Peyer's patch (tissue), 4 donors: Measurements from ENCODE around the gene ATP5F1A. TPM values are rescaled to one million over a fixed set of nuclear protein-coding genes. Genes with fewer than 3 reads are reported as not detected.

Source experiments
- DNase-seq, 3 donors: peaks; one replicate each; pipeline ENCODE4 v3.0.0-alpha.2; 2017 to 2019
- H3K27ac ChIP-seq, 4 donors: fragments of 200-600 bp; sonication (generic); one replicate each; pipeline ENCODE4 v1.5.1; 2016 to 2019
- H3K27me3 ChIP-seq, 2 donors: fragments of 200-600 bp; sonication (generic); one replicate each; pipeline ENCODE4 v1.5.1; 2019
- H3K36me3 ChIP-seq, 3 donors: fragments of 200-600 bp; sonication (generic); one replicate each; pipeline ENCODE4 v1.5.1; 2016 to 2019
- H3K4me1 ChIP-seq, 4 donors: fragments of 200-600 bp; sonication (generic); one replicate each; pipeline ENCODE4 v1.5.1; 2016 to 2019
- H3K4me3 ChIP-seq, 4 donors: fragments of 200-600 bp; sonication (generic); 1 replicate in 3 of 4; 2 replicates in 1 of 4; pipeline ENCODE4 v1.5.1; 2016 to 2019; ENCODE audit warnings: mild to moderate bottlenecking in 1 of 4
- H3K9me3 ChIP-seq, 4 donors: fragments of 200-600 bp; sonication (generic); one replicate each; pipeline ENCODE4 v1.5.1; 2016 to 2019; ENCODE audit warnings: mild to moderate bottlenecking in 1 of 4
- POLR2A ChIP-seq, 2 donors: fragments of 450-650 bp; IDR thresholded peaks; one replicate each; pipeline ENCODE4 v1.5.1; 2017; ENCODE audit warnings: antibody characterized with exemption in 2 of 2, mild to moderate bottlenecking in 2 of 2, moderate library complexity in 2 of 2
- total RNA-seq, 4 donors: library from RNA; depleted of rRNA; stranded (reverse); fragments of >200 nt; gene quantifications; one replicate each; pipeline ENCODE4 v1.1.0, GENCODE V29; 2016
- TF ChIP-seq, protein P1 (sequence below), 6 experiments: fragments of 450-650 bp in 4 of 6; fragments of 200-600 bp in 2 of 6; sonication (generic) in 1 of 6; IDR thresholded peaks; one replicate each; pipeline ENCODE4 v1.5.1; 2017 to 2019; ENCODE audit warnings: antibody characterized with exemption in 6 of 6, mild to moderate bottlenecking in 3 of 6, moderate library complexity in 1 of 6

Gene ATP5F1A
- total RNA-seq, 4 donors from 2014 or later, result 295 to 667 (median 443) TPM

DNA sequence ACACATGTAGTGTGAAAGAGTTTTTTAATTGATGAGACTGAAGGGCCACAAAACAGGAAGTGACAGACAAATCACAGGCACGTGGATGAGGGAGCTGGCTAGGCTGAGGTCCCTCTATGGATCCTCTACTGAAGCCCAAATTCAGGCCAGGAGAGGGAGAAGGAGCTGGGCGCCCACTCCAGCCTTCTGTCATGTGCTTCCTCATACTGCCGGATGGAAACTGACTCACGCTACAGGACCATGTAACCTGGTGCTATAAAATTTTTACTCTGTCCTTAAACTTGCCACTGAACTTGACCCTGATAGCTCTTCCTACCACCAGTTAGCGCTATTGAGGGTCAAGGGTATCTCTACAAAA, 57.4 kb downstream of the ATP5F1A start:
- Histone ChIP-seq H3K36me3 (no peaks in the 10 kb centered on the region), H3K4me3 (no peak overlapping the region), H3K27me3 (no peaks in the 10 kb centered on the region), H3K4me1 (no peaks in the 10 kb centered on the region), H3K9me3 (no peaks in the 10 kb centered on the region), H3K27ac (no peak overlapping the region)
- TF ChIP-seq, protein P1, sequence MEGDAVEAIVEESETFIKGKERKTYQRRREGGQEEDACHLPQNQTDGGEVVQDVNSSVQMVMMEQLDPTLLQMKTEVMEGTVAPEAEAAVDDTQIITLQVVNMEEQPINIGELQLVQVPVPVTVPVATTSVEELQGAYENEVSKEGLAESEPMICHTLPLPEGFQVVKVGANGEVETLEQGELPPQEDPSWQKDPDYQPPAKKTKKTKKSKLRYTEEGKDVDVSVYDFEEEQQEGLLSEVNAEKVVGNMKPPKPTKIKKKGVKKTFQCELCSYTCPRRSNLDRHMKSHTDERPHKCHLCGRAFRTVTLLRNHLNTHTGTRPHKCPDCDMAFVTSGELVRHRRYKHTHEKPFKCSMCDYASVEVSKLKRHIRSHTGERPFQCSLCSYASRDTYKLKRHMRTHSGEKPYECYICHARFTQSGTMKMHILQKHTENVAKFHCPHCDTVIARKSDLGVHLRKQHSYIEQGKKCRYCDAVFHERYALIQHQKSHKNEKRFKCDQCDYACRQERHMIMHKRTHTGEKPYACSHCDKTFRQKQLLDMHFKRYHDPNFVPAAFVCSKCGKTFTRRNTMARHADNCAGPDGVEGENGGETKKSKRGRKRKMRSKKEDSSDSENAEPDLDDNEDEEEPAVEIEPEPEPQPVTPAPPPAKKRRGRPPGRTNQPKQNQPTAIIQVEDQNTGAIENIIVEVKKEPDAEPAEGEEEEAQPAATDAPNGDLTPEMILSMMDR (IDR thresholded peaks at IDR 0.05), result no peak
- no peak for TF ChIP-seq POLR2A (IDR thresholded peaks at IDR 0.05)
- DNase-seq, result no peak

DNA sequence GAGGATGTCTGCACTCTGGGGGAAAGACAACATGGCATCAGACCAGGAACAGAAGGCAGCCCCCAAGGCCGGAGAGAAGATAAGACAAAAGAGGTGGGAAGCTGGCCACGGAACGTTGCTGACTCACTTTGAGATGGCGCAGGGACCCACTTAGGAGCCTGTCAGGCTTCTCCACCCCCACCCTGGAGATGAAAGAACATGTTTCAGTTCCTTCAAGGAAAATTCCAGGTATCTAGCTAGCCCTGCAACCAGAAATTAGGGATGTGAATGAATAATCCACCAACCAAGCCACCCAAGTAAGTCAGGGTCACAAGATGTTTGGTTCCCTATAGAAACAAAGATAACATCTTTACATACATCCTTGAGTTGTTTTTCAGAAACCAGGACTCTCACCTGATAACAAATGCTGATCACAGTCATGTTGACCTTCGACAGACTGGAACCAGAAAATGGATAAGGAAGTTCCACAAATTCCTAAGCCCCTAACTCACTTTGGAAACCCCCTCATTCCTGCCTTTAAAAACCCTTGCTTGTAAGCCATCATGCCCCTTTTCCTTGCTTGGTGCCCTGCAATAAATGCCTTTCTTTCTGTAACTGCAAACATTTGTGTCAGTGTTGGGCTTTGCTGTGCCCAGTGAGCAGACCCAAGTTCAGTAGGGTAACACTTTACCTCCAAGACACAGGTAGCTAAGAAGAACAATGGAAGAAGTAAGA, 57.9 kb downstream of the ATP5F1A start:
- Histone ChIP-seq H3K27me3 (no peaks in the 10 kb centered on the region), H3K4me3 (no peak overlapping the region), H3K36me3 (no peaks in the 10 kb centered on the region), H3K4me1 (no peaks in the 10 kb centered on the region), H3K27ac (no peak overlapping the region), H3K9me3 (no peaks in the 10 kb centered on the region)
- no peak for DNase-seq
- no peak for TF ChIP-seq POLR2A (IDR thresholded peaks at IDR 0.05)
- TF ChIP-seq, protein P1 (IDR thresholded peaks at IDR 0.05), result no peak

DNA sequence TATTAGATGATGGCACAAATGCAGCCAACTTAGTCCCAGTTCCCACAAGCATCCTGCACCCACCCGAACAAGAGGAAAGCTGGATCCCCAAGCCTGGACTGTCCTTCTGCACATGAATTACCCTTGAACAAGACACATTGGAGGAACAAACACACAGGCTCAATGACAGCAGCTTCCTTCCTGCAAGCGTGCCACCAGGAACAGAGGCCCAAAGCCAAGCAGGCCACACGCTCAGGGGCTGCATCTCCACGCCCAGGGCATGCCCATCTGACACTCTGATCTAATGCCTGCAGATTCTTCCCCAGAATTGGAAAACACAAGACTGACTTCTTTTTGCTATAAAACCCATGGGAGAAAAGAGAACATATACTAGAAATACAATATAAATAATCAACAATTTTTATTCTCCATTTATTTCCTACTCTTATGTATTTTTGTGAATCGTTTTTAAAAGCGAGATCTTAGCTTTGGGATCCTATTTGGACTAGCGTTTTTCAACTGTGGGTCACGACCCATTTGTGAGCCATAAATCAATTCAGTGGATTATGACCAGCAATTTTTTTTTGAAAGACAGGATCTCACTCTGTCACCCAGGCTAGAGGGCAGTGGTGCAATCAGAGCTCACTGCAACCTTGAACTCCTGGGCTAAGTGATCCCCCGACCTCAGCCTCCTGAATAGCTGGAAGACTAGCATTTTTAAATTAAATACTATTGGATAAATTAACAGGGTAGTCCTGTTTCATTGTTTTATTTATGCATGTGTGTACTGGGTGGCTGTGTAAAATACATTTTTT, 60.4 kb downstream of the ATP5F1A start:
- TF ChIP-seq, protein P1 (IDR thresholded peaks at IDR 0.05), result no peak
- TF ChIP-seq POLR2A (IDR thresholded peaks at IDR 0.05), result no peak
- Histone ChIP-seq H3K4me3 (no peak overlapping the region), H3K4me1 (no peaks in the 10 kb centered on the region), H3K9me3 (no peaks in the 10 kb centered on the region), H3K36me3 (no peaks in the 10 kb centered on the region), H3K27ac (no peak overlapping the region), H3K27me3 (no peaks in the 10 kb centered on the region)
- no peak for DNase-seq

DNA sequence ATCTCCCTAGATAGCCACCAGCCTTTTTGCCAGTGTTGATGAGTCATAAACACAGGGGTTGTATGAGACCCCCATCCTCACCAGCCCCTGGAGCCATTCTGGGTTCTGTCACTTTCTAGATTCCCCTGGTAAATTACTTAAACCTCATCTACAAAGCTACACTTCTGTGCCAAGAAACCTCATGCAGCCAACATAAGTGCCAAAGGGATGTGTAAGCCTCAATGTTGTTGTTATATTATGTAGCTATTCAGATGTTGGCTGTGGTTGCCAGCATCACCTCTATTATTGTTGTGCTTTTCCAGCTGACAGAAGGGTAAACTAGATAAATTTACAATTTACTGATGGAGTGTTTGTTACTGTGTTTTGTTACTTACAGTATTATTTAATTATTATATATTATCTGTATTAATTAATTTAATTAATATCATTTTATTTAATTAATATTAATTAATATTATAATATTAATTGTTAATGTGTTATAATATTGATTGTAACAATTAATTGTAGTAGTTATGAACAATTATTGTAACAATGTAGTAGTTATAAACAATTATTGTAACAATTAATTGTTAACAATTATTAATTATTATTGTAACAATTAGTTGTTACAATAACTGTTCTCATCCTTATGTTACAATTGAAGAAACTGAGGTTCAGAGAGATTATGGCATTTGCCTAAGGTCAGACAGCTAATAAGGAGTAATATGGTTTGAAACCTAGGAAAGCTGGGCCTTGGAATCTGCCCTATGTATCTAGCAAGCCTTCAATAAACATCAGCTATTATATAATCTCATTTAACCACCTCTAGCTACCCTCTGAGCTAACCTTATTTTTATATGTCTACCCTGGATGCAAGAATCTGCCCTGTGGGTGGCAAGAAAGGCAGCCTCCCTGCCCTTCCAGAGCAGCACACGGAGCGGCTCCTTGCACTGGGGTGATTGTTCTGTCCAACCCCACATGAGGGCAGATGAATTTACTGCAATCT, 62.1 kb downstream of the ATP5F1A start:
- H3K27me3 ChIP-seq, result no peaks in the 10 kb centered on the region
- no peaks in the 10 kb centered on the region for H3K4me1 ChIP-seq
- TF ChIP-seq POLR2A (IDR thresholded peaks at IDR 0.05), result no peak
- TF ChIP-seq, protein P1 (IDR thresholded peaks at IDR 0.05), result no peak

DNA sequence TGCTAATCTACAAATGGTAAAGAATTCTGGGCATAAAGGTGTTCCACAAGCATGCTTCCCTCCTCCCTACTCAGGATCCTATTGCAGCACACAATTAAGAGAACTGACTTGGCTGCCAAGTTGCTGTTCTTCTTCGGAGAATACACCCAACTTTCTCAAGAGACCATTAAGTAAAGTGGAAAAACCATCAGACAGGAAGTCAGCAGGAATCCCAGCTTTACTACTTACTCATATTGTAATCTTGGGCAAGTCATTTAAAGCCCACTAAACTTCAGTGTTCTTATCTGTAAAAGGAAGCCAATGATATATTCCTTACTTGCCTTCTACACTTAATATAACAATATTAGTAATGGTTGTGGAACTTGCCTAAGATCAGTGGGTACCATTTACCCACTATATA, 63.9 kb downstream of the ATP5F1A start:
- DNase-seq, result no peak
- TF ChIP-seq, protein P1 (IDR thresholded peaks at IDR 0.05), result no peak
- Histone ChIP-seq H3K27ac (no peak overlapping the region), H3K27me3 (no peaks in the 10 kb centered on the region), H3K36me3 (no peaks in the 10 kb centered on the region), H3K4me1 (no peaks in the 10 kb centered on the region), H3K9me3 (no peaks in the 10 kb centered on the region), H3K4me3 (no peak overlapping the region)

More for the DNA sequence above, 62.1 kb downstream of the ATP5F1A start:
- no peak for DNase-seq
- no peak overlapping the region for H3K4me3 ChIP-seq
- H3K36me3 ChIP-seq, result no peaks in the 10 kb centered on the region
- H3K9me3 ChIP-seq, result no peaks in the 10 kb centered on the region
- H3K27ac ChIP-seq, result no peak overlapping the region
